AG10803 (cell line): Measurements from ENCODE around the gene ANKRD63.

Experiments used
- DNase-seq: peaks from one replicate; pipeline ENCODE4 v3.0.0; 2010; ENCODE audit warnings: low read depth
- H3K4me3 ChIP-seq: 2 replicates; pipeline ENCODE4 v1.5.1; 2011; ENCODE audit warnings: mild to moderate bottlenecking, low read length, control low read depth
- TF ChIP-seq, protein P1 (sequence below): conservative IDR thresholded peaks from 2 replicates; pipeline ENCODE4 v1.5.1; 2011; ENCODE audit warnings: mild to moderate bottlenecking, low read length, control low read depth, inconsistent platforms

Gene ANKRD63

DNA sequence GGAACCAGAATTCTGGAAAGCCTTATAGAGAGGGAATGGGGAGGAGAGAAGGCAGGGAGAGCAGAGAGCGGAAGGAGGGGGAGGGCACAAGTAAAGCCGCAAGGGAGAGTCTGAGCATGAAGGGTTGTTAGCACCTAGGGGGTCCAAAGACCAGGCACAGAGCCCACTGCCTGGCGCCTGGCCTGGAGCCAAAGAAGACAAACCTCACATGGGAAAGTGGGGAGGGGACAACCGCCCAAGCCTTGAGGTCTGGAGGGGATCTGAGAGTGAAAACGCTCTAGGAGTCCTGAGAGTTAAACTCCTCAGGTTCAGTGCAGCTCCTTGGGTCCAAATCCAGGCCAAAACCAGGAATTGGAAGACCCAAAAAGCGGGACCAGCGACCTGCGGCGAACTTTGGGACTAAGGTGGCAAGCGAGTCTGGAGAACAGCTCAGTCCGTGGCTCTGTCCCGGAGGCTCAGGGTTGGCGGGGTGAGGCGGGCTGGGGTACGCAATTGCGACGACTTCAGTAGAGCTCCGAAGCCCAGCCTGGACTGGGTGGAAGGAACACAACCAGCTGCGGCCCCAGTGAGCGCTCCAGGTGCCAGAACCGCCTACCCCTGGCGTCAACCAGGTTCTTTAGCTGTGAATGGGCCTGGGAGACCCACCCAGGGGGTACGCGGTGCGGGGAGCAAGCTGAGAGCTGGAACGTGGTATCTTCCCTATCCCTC lies 39.8 kb upstream of the ANKRD63 start:
- TF ChIP-seq, protein P1, sequence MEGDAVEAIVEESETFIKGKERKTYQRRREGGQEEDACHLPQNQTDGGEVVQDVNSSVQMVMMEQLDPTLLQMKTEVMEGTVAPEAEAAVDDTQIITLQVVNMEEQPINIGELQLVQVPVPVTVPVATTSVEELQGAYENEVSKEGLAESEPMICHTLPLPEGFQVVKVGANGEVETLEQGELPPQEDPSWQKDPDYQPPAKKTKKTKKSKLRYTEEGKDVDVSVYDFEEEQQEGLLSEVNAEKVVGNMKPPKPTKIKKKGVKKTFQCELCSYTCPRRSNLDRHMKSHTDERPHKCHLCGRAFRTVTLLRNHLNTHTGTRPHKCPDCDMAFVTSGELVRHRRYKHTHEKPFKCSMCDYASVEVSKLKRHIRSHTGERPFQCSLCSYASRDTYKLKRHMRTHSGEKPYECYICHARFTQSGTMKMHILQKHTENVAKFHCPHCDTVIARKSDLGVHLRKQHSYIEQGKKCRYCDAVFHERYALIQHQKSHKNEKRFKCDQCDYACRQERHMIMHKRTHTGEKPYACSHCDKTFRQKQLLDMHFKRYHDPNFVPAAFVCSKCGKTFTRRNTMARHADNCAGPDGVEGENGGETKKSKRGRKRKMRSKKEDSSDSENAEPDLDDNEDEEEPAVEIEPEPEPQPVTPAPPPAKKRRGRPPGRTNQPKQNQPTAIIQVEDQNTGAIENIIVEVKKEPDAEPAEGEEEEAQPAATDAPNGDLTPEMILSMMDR, result no peak
- DNase-seq, result no peak
- peak overlapping the region; percentile 47 for H3K4me3 ChIP-seq

DNA sequence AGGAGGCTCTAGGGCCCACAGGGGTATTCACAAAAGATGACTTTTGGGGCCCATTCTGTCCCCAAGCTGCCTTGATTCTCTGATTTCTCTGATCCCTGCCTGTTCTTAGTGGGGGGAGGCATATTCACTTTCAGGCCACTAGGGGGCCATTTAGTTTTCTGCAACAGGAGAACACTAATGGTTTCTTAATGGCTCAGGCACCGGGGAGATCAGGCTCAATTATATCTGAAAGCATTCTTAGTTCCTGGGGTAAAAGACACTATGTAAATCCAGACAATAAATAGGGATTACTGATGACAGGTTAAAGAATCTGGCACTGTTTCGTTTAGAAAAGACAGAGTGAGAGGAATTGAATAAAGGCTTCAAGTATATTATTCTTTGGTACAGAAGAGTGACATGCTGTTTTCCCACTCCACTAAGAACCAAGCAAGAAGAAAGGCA lies 38.1 kb upstream of the ANKRD63 start:
- TF ChIP-seq, protein P1, result peak; percentile 95
- no peak overlapping the region for H3K4me3 ChIP-seq
- DNase-seq, result peak; percentile 68

DNA sequence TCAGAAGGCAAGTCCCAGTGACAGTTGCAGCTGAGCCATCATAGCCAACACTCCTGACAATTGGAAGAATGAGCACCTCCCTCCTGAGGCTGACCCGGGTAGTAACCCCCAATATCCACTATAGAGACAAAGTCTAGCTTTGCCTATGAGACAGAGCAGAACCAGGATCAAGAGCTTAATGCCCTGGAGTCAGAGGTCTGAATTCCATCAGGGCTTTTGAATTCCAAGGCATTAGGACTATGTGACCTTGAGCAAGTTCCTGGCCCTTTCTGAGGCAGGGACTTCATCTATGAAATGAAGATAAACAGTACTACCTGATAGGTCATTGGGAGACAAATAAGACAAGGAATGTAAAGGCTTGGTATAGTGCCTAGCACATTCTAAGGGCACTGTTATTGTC lies 37.5 kb upstream of the ANKRD63 start:
- H3K4me3 ChIP-seq, result no peak overlapping the region
- TF ChIP-seq, protein P1, result no peak
- no peak for DNase-seq

DNA sequence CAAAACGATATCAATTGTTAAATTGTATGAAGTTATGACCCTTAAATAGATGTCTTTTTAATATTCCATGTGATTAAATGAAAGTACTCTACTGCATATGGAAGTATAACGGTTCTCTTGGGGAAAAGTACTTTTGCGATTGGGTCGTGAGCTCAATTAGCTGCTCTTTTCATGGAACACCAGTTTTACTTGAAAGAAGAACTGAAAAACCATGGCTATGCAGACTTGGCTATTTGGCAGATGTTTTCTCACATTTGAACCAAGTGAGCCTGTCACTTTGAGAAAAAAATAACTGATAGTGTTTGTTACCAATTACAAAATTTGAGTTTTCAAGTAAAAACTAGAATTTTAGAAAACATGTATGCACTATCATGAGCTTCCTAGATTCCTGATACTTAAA lies 34.7 kb upstream of the ANKRD63 start:
- no peak overlapping the region for H3K4me3 ChIP-seq
- DNase-seq, result no peak
- TF ChIP-seq, protein P1, result no peak

DNA sequence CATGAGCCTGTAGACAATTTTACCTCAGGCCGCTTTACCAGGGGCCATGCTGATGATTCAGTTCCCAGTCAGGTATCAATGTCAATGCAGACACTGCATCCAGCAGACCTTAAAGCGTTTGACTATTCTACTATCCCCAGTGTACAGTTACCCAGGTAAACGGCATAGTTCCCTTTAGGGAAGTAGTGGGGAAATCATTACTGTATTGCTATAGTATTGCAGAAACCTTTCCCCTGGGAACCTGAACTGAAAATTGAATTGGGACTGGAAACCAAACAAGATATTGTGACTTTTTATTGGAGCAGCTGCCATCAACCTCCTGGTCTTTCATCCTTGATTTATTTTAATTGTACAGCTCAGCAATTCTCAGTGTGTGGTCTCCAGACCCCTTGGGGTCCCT lies 34.1 kb upstream of the ANKRD63 start:
- no peak overlapping the region for H3K4me3 ChIP-seq
- DNase-seq, result no peak
- TF ChIP-seq, protein P1, result no peak

DNA sequence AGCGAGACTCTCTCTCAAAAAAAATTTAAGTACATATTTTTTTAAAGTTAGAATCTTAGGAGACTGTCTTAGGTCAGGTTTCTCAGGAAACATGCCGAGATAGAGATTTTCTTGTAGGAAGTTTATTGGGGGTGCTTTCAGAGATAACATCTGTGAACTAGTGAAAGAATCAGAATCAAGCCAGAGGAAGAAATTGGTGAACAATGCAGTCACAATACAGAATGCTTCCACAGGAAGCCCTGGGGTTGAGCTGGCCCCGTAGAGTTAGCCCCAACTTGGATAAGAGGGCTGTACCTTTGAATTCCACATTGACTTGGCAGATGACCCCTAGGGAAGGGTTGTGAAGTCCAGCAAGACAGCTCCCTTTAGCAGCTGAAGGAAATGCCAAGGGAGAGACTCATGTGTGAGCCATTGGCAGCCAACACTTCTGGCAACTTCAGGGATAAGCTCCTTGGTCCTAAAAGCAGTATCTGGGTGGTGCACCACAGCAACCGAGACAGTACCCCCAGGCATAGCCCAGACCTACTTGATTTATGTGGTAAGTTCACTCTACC lies 31.9 kb upstream of the ANKRD63 start:
- TF ChIP-seq, protein P1, result 0 out of 2 replicates have a peak, but pooled peaks have one; percentile 5

More for the DNA sequence above, 31.9 kb upstream of the ANKRD63 start:
- peak; percentile 83 for DNase-seq
- no peak overlapping the region for H3K4me3 ChIP-seq
